GM23248 (cell line): ENCODE results near the gene FKBP4. TPM values are rescaled to one million over a fixed set of nuclear protein-coding genes. Genes with fewer than 3 reads are reported as not detected.

Source experiments
- DNase-seq: peaks from one replicate; pipeline ENCODE4 v3.0.0-alpha.2; 2015
- H2AFZ ChIP-seq: fragments of 200-600 bp; sonication (generic); 2 replicates; pipeline ENCODE4 v1.6.1; 2016; ENCODE audit warnings: antibody characterized with exemption
- H3F3A ChIP-seq: fragments of 200-600 bp; sonication (generic); 2 replicates; pipeline ENCODE4 v1.6.1; 2016; ENCODE audit warnings: mild to moderate bottlenecking, antibody characterized with exemption, mixed run types; ENCODE audit not compliant: insufficient read depth
- H3K27ac ChIP-seq: fragments of 200-600 bp; sonication (generic); 2 replicates; pipeline ENCODE4 v1.5.1; 2016; ENCODE audit warnings: mild to moderate bottlenecking
- H3K27me3 ChIP-seq: fragments of 200-600 bp; sonication (generic); replicated peaks from 2 replicates; pipeline ENCODE4 v1.6.1; 2016; ENCODE audit warnings: mild to moderate bottlenecking; ENCODE audit not compliant: insufficient read depth
- H3K36me3 ChIP-seq: fragments of 200-600 bp; sonication (generic); 2 replicates; pipeline ENCODE4 v1.6.1; 2016; ENCODE audit warnings: low read depth, mild to moderate bottlenecking
- H3K4me1 ChIP-seq: fragments of 200-600 bp; sonication (generic); 2 replicates; pipeline ENCODE4 v1.6.1; 2016; ENCODE audit warnings: mild to moderate bottlenecking; ENCODE audit not compliant: insufficient read depth
- H3K4me2 ChIP-seq: fragments of 200-600 bp; sonication (generic); one replicate; pipeline ENCODE4 v1.6.1; 2016; ENCODE audit warnings: mild to moderate bottlenecking; ENCODE audit not compliant: unreplicated experiment
- H3K4me3 ChIP-seq: fragments of 200-600 bp; sonication (generic); 2 replicates; pipeline ENCODE4 v1.5.1; 2016; ENCODE audit warnings: mild to moderate bottlenecking
- H3K79me2 ChIP-seq: fragments of 200-600 bp; sonication (generic); 2 replicates; pipeline ENCODE4 v1.6.1; 2016; ENCODE audit warnings: mild to moderate bottlenecking; ENCODE audit not compliant: insufficient read depth
- H3K9ac ChIP-seq: fragments of 200-600 bp; sonication (generic); 2 replicates; pipeline ENCODE4 v1.6.1; 2016; ENCODE audit warnings: mild to moderate bottlenecking
- H3K9me2 ChIP-seq: fragments of 200-600 bp; sonication (generic); 2 replicates; pipeline ENCODE4 v1.6.1; 2016; ENCODE audit warnings: mixed run types, mild to moderate bottlenecking, moderate library complexity; ENCODE audit not compliant: insufficient read depth
- H3K9me3 ChIP-seq: fragments of 200-600 bp; sonication (generic); one replicate; pipeline ENCODE4 v1.6.1; 2017; ENCODE audit warnings: low read depth
- H4K20me1 ChIP-seq: fragments of 200-600 bp; sonication (generic); 2 replicates; pipeline ENCODE4 v1.6.0; 2016; ENCODE audit not compliant: insufficient read depth
- EZH2 ChIP-seq: fragments of 200-600 bp; sonication (generic); IDR thresholded peaks from 2 replicates; pipeline ENCODE4 v1.6.1; 2018; ENCODE audit warnings: antibody characterized with exemption, mild to moderate bottlenecking; ENCODE audit not compliant: insufficient read depth, poor library complexity, severe bottlenecking
- EZH2phosphoT487 ChIP-seq: fragments of 200-600 bp; sonication (generic); IDR thresholded peaks from 2 replicates; pipeline ENCODE4 v1.6.1; 2018; ENCODE audit warnings: antibody characterized with exemption, moderate library complexity, mild to moderate bottlenecking, low read depth; ENCODE audit not compliant: insufficient read depth
- WGBS, 2 experiments: methylation state at CpG; one replicate each; pipeline ENCODE4 v1.1.6; 2015 to 2017; ENCODE audit warnings: low lambda C conversion rate in 2 of 2, low coverage in 1 of 2; ENCODE audit errors: missing lambda C conversion rate in 2 of 2; 5-methylcytosine and 5-hydroxymethylcytosine counted together
- in situ Hi-C: fragments of 300-500 bp; cut with MboI; formaldehyde crosslinking; loops from 2 replicates; pipeline ENCODE4 v1.15.0; 2020
- polyA plus RNA-seq: library from polyadenylated mRNA; unstranded; fragments of >200 nt; fragmentation: Nextera tagmentation; extraction: Ambion mirVana; gene quantifications from 2 replicates; pipeline ENCODE4 v1.2.1, GENCODE V29; 2016
- total RNA-seq: library from RNA; depleted of rRNA; stranded (reverse); fragments of >200 nt; shearing (Covaris generic); gene quantifications from 2 replicates; pipeline ENCODE4 v1.2.3, GENCODE V29; 2014

The FKBP4 gene
- total and polyA plus RNA-seq, 2 experiments from 2014 or later, result 24.0 to 27.4 TPM

GRCh38 chr12:2826721-2827515 is 32.1 kb downstream of the FKBP4 start:
- H3F3A ChIP-seq, result no peaks in the 10 kb centered on the region
- WGBS, 2 experiments, result 95% methylated on average over 13 to 14 of the region's 14 CpGs
- TF ChIP-seq EZH2phosphoT487 (no peak), EZH2 (no peak)
- DNase-seq, result no peak
- no peak overlapping the region for H3K4me3 ChIP-seq
- in situ Hi-C loops, result no loop called here
- no peak overlapping the region for H3K27ac ChIP-seq
- H3K27me3 ChIP-seq, result no peaks in the 10 kb centered on the region
- H3K9me3 ChIP-seq, result no peaks in the 10 kb centered on the region
- H3K79me2 ChIP-seq, result no peaks in the 10 kb centered on the region
- H3K4me1 ChIP-seq, result no peaks in the 10 kb centered on the region
- H3K9ac ChIP-seq, result no peak overlapping the region
- H3K4me2 ChIP-seq, result no peak overlapping the region
- H2AFZ ChIP-seq, result no peak overlapping the region
- no peaks in the 10 kb centered on the region for H4K20me1 ChIP-seq
- no peaks in the 10 kb centered on the region for H3K9me2 ChIP-seq
- H3K36me3 ChIP-seq, result peaks cover 6% of the 10 kb centered on the region; the same call in 1 of the 2 replicates

- Histone ChIP-seq H3K9me2 (no peaks in the 10 kb centered on the region), H3K27ac (no peak overlapping the region), H3K4me1 (no peaks in the 10 kb centered on the region), H3K4me3 (no peak overlapping the region), H3K9ac (no peak overlapping the region), H2AFZ (no peak overlapping the region), H3K4me2 (no peak overlapping the region), H3K36me3 (peaks cover 6% of the 10 kb centered on the region; the same call in 1 of the 2 replicates), H3K79me2 (no peaks in the 10 kb centered on the region), H3K9me3 (no peaks in the 10 kb centered on the region), H3K27me3 (no peaks in the 10 kb centered on the region), H3F3A (no peaks in the 10 kb centered on the region), H4K20me1 (no peaks in the 10 kb centered on the region)
- 95% methylated on average over 6 of the region's 6 CpGs for WGBS, 2 experiments
- no peak for DNase-seq
- in situ Hi-C loops, result no loop called here
- TF ChIP-seq EZH2 (no peak), EZH2phosphoT487 (no peak)
Measured at GRCh38 chr12:2829275-2829674, 34.5 kb downstream of the FKBP4 start.

DNA sequence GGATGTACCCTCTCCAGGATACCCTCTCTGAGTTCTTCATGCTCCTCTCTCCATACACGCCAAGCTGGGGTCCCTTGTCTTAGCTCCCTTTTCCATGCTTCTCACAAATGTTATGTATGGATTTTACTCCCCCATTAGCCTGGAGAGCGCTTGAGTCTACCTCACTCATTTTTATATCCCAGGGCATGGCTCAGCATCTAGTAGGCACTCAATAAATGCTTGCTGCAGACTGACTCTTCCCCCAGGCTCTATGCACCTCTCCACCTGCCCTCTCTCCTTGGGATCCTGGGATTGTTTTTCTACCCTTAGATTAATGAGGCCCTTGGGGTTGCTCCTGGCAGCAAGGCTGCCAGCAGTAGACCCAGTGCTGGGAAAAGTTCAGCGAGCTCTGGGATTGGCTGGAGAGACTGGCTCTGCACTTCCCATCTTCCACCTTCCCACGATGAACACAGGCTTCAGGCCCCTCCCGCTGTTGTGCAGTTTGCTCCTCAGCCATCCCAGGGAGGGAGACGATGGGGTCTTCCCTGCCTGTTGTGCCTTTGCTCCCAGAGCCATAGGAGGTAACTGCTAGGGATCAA is 37.9 kb downstream of the FKBP4 start:
- Histone ChIP-seq H3K9ac (no peak overlapping the region), H3K9me3 (no peaks in the 10 kb centered on the region), H3K4me1 (no peaks in the 10 kb centered on the region), H2AFZ (no peak overlapping the region), H3K27ac (no peak overlapping the region), H3K4me2 (no peak overlapping the region), H4K20me1 (no peaks in the 10 kb centered on the region), H3K36me3 (no peaks in the 10 kb centered on the region), H3K79me2 (no peaks in the 10 kb centered on the region), H3K4me3 (no peak overlapping the region), H3K27me3 (no peaks in the 10 kb centered on the region), H3F3A (no peaks in the 10 kb centered on the region), H3K9me2 (no peaks in the 10 kb centered on the region)
- DNase-seq, result no peak
- TF ChIP-seq EZH2phosphoT487 (no peak), EZH2 (no peak)
- in situ Hi-C loops, result no loop called here
- WGBS, 2 experiments, result 86 to 89% methylated on average over 6 of the region's 6 CpGs

DNA sequence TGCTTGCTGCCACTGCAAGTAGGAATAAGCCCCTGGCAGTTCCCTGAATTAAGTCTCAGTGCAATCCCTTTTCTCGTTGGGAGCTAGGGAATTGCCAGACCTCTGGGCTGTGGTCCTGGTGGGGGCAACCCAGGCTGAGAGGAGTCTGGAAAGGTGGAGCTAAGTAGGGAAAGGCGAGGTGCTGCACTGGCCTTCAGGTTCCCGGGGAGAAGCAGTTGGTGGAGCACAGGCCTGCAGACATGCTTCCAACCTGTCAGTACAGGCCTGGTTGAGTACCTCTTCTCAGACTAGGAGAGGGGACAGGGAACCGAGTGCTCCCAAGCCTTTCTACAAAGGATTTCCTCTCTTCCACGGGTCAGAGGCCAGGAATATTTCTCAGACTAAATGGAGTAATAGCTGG is 38.6 kb downstream of the FKBP4 start:
- Histone ChIP-seq H3K27ac (no peak overlapping the region), H3K4me2 (no peak overlapping the region), H4K20me1 (no peaks in the 10 kb centered on the region), H3K27me3 (no peaks in the 10 kb centered on the region), H3K36me3 (no peaks in the 10 kb centered on the region), H3K9me3 (no peaks in the 10 kb centered on the region), H2AFZ (no peak overlapping the region), H3K4me1 (no peaks in the 10 kb centered on the region), H3K4me3 (no peak overlapping the region), H3F3A (no peaks in the 10 kb centered on the region), H3K9ac (no peak overlapping the region), H3K9me2 (no peaks in the 10 kb centered on the region), H3K79me2 (no peaks in the 10 kb centered on the region)
- DNase-seq, result no peak
- WGBS, 2 experiments, result 70 to 73% methylated on average over 5 of the region's 5 CpGs
- no peak for TF ChIP-seq EZH2phosphoT487
- no peak for TF ChIP-seq EZH2
- in situ Hi-C loops, result no loop called here
